GM19025 (cell line): ENCODE measurements around the gene UBE2N.
"Not testable (repeated sequence)": the region's sequence is repeated elsewhere in the genome, so short reads cannot be mapped to it uniquely, and the experiment has no call there.

ENCODE experiments used
- ATAC-seq: cut with Tn5 transposase; IDR thresholded peaks from one replicate; pipeline ENCODE4 v1.9.1; 2021; ENCODE audit warnings: mild to moderate bottlenecking, low read depth, moderate library complexity; ENCODE audit not compliant: unreplicated experiment

Gene UBE2N

GRCh38 chr12:93447555-93448290 is 6.0 kb upstream of the UBE2N start:
- ATAC-seq = no peak

- ATAC-seq = no peak
Measured at GRCh38 chr12:93443576-93443975, 1.8 kb upstream of the UBE2N start.

GRCh38 chr12:93442411-93443340 is 929 bp upstream of the UBE2N start:
- no peak for ATAC-seq

- no peak for ATAC-seq
Measured at GRCh38 chr12:93441081-93441616, 598 bp downstream of the UBE2N start.

GRCh38 chr12:93440043-93440835 is 1.5 kb downstream of the UBE2N start:
- no peak for ATAC-seq

GRCh38 chr12:93438266-93439050 is 3.3 kb downstream of the UBE2N start:
- ATAC-seq = no peak

- ATAC-seq = no peak
Measured at GRCh38 chr12:93434256-93434865, 7.4 kb downstream of the UBE2N start.

- not testable (repeated sequence) for ATAC-seq
Measured at GRCh38 chr12:93432031-93432430, 9.7 kb downstream of the UBE2N start.

GRCh38 chr12:93430280-93430679 is 11.5 kb downstream of the UBE2N start:
- no peak for ATAC-seq

GRCh38 chr12:93429852-93430251 is 11.9 kb downstream of the UBE2N start:
- ATAC-seq = no peak

- no peak for ATAC-seq
Measured at GRCh38 chr12:93429448-93429847, 12.3 kb downstream of the UBE2N start.

GRCh38 chr12:93427779-93428564 is 13.8 kb downstream of the UBE2N start:
- no peak for ATAC-seq

GRCh38 chr12:93426412-93426805 is 15.3 kb downstream of the UBE2N start:
- no peak for ATAC-seq

GRCh38 chr12:93425736-93426411 is 15.9 kb downstream of the UBE2N start:
- ATAC-seq = no peak

GRCh38 chr12:93422050-93422449 is 19.7 kb downstream of the UBE2N start:
- ATAC-seq = no peak

- no peak for ATAC-seq
Measured at GRCh38 chr12:93419388-93420034, 22.2 kb downstream of the UBE2N start.

GRCh38 chr12:93417967-93418480 is 23.7 kb downstream of the UBE2N start:
- no peak for ATAC-seq
